DOHH2 (cell line): ENCODE results near the gene GFPT1.
"Not testable (repeated sequence)": the region's sequence is repeated elsewhere in the genome, so short reads cannot be mapped to it uniquely, and the experiment has no call there.

Experiments used
- H3F3A ChIP-seq: fragments of 200-600 bp; sonication (generic), shearing (Covaris generic); 2 replicates; pipeline ENCODE4 v1.6.0; 2016; ENCODE audit warnings: antibody characterized with exemption, mild to moderate bottlenecking; ENCODE audit not compliant: control insufficient read depth, insufficient read depth
- H3K27ac ChIP-seq: fragments of 200-600 bp; sonication (generic); 2 replicates; pipeline ENCODE4 v1.5.1; 2014; ENCODE audit warnings: low read depth, mild to moderate bottlenecking, low read length, moderate library complexity
- H3K27me3 ChIP-seq: fragments of 200-600 bp; sonication (generic); 2 replicates; pipeline ENCODE4 v1.6.1; 2014; ENCODE audit warnings: mild to moderate bottlenecking, low read length, mixed read lengths; ENCODE audit not compliant: control insufficient read depth
- H3K36me3 ChIP-seq: fragments of 200-600 bp; sonication (generic); 2 replicates; pipeline ENCODE4 v1.6.1; 2014; ENCODE audit warnings: mild to moderate bottlenecking, low read length, moderate library complexity, mixed read lengths; ENCODE audit not compliant: control insufficient read depth
- H3K4me1 ChIP-seq: fragments of 200-600 bp; sonication (generic); 2 replicates; pipeline ENCODE4 v1.6.1; 2014; ENCODE audit warnings: mild to moderate bottlenecking, low read length, mixed read lengths; ENCODE audit not compliant: control insufficient read depth
- H3K4me2 ChIP-seq: fragments of 200-600 bp; sonication (generic); 2 replicates; pipeline ENCODE4 v1.6.0; 2014; ENCODE audit warnings: mild to moderate bottlenecking, low read length, moderate library complexity
- H3K4me3 ChIP-seq: fragments of 200-600 bp; sonication (generic); 2 replicates; pipeline ENCODE4 v1.5.1; 2014; ENCODE audit warnings: mild to moderate bottlenecking, low read length, mixed read lengths
- H3K79me2 ChIP-seq: fragments of 200-600 bp; sonication (generic); 2 replicates; pipeline ENCODE4 v1.6.1; 2014; ENCODE audit warnings: mild to moderate bottlenecking, low read length, mixed read lengths; ENCODE audit not compliant: control insufficient read depth
- H3K9me2 ChIP-seq: fragments of 200-600 bp; sonication (generic); replicated peaks from 2 replicates; pipeline ENCODE4 v1.6.1; 2014; ENCODE audit warnings: mild to moderate bottlenecking, low read length, mixed read lengths; ENCODE audit not compliant: control insufficient read depth
- H3K9me3 ChIP-seq: fragments of 200-600 bp; sonication (generic); 2 replicates; pipeline ENCODE4 v1.6.1; 2014; ENCODE audit warnings: antibody characterized with exemption, low read length, mixed read lengths; ENCODE audit not compliant: control insufficient read depth, insufficient read depth
- H4K20me1 ChIP-seq: fragments of 200-600 bp; sonication (generic); 2 replicates; pipeline ENCODE4 v1.6.0; 2014; ENCODE audit warnings: low read depth, mild to moderate bottlenecking, antibody characterized with exemption, low read length, moderate library complexity; ENCODE audit not compliant: control insufficient read depth, insufficient read depth
- EZH2phosphoT487 ChIP-seq: fragments of 200-600 bp; sonication (generic); IDR thresholded peaks from 2 replicates; pipeline ENCODE4 v1.6.1; 2017; ENCODE audit warnings: borderline replicate concordance, mild to moderate bottlenecking, antibody characterized with exemption, low read length, moderate library complexity, mixed read lengths
- TF ChIP-seq, protein P1 (sequence below): fragments of 200-600 bp; sonication (generic); IDR thresholded peaks from one replicate; pipeline ENCODE4 v1.5.1; 2014; ENCODE audit warnings: antibody characterized with exemption, mild to moderate bottlenecking, low read depth, low read length; ENCODE audit not compliant: poor library complexity, severe bottlenecking

Gene GFPT1

DNA sequence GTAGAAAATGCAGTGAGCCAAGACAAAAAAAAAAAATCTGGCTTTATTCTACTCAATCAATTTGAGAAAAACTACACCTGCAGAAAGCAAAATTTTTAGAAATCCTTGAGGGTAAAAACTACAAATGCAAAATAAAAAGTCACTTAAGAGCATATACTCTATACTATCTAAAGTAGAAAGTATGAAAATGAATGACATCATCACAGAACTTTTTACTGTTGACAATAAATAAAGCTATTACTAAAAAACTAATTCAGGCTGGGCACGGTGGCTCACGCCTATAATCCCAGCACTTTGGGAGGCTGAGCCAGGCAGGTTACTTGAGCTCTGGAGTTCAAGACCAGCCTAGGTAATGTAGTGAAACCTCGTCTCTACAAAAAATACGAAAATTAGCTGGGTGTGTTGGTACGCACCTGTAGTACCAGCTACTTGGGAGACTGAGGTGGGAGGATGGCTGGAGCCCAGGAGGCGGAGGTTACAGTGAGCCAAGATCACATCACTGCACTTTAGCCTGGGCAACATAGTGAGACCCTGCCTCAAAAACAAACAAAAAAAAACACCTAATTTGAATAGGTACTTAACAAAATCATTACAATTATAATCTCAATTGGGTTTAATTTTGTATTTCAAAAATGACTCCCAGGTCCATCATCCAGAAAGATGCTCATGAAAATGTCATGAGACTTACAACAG is 42.6 kb upstream of the GFPT1 start:
- H3K9me3 ChIP-seq, result no peaks in the 10 kb centered on the region
- TF ChIP-seq, protein P1, sequence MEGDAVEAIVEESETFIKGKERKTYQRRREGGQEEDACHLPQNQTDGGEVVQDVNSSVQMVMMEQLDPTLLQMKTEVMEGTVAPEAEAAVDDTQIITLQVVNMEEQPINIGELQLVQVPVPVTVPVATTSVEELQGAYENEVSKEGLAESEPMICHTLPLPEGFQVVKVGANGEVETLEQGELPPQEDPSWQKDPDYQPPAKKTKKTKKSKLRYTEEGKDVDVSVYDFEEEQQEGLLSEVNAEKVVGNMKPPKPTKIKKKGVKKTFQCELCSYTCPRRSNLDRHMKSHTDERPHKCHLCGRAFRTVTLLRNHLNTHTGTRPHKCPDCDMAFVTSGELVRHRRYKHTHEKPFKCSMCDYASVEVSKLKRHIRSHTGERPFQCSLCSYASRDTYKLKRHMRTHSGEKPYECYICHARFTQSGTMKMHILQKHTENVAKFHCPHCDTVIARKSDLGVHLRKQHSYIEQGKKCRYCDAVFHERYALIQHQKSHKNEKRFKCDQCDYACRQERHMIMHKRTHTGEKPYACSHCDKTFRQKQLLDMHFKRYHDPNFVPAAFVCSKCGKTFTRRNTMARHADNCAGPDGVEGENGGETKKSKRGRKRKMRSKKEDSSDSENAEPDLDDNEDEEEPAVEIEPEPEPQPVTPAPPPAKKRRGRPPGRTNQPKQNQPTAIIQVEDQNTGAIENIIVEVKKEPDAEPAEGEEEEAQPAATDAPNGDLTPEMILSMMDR, result no peak
- TF ChIP-seq EZH2phosphoT487, result no peak
- H3K9me2 ChIP-seq, result no peaks in the 10 kb centered on the region
- no peaks in the 10 kb centered on the region for H4K20me1 ChIP-seq
- no peaks in the 10 kb centered on the region for H3F3A ChIP-seq
- H3K4me3 ChIP-seq, result no peak overlapping the region
- no peak overlapping the region for H3K4me2 ChIP-seq
- peaks cover 2% of the 10 kb centered on the region for H3K79me2 ChIP-seq
- H3K4me1 ChIP-seq, result peaks cover 2% of the 10 kb centered on the region
- peaks cover 14% of the 10 kb centered on the region for H3K36me3 ChIP-seq
- H3K27ac ChIP-seq, result no peak overlapping the region
- H3K27me3 ChIP-seq, result no peaks in the 10 kb centered on the region

DNA sequence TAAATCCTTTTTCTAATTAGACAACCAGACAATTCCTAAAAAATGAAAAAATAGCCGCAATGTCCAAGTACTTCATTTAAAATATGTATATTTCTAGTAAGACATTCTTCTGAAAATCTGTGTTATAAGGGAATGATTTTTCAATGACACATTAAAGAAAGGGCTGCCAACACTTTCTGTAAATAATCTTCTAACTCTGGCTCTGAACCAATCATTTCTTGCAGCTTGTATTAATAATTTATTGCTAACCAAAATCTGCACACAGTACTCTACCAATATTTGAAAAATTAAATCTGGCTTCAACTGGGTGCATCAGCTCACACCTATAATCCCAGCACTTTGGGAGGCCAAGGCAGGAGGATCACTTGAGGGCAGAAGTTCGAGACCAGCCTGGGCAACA is 42.0 kb upstream of the GFPT1 start:
- no peaks in the 10 kb centered on the region for H3K4me1 ChIP-seq
- TF ChIP-seq, protein P1, result no peak
- no peaks in the 10 kb centered on the region for H4K20me1 ChIP-seq
- no peaks in the 10 kb centered on the region for H3K9me3 ChIP-seq
- no peaks in the 10 kb centered on the region for H3K79me2 ChIP-seq
- H3K4me2 ChIP-seq, result no peak overlapping the region
- peaks cover 14% of the 10 kb centered on the region for H3K36me3 ChIP-seq
- H3K4me3 ChIP-seq, result no peak overlapping the region
- no peaks in the 10 kb centered on the region for H3F3A ChIP-seq
- no peaks in the 10 kb centered on the region for H3K9me2 ChIP-seq
- no peak overlapping the region for H3K27ac ChIP-seq
- no peaks in the 10 kb centered on the region for H3K27me3 ChIP-seq

DNA sequence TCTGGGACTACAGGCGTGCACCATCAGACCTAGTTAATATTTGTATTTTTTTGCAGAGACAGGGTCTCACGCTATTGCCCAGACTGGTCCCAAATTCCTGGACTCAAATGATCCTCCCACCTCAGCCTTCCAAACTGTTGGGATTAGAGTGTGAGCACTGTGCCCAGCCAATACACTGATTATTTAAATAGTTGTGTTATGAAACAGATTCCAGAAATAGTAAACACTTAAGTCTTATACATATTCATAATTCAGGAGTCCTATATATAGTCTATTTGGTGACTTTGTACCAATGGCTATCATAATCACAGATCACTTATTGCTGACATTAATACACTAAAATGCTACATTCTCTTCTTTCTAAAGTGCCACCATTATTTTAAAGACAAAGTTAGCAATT is 37.4 kb upstream of the GFPT1 start:
- H3K36me3 ChIP-seq, result peaks cover 5% of the 10 kb centered on the region
- no peak overlapping the region for H3K4me2 ChIP-seq
- no peak for TF ChIP-seq EZH2phosphoT487
- TF ChIP-seq, protein P1, result no peak
- H3K4me1 ChIP-seq, result no peaks in the 10 kb centered on the region
- no peaks in the 10 kb centered on the region for H3K79me2 ChIP-seq
- H3K9me2 ChIP-seq, result no peaks in the 10 kb centered on the region
- H4K20me1 ChIP-seq, result no peaks in the 10 kb centered on the region
- H3K4me3 ChIP-seq, result no peak overlapping the region
- H3K9me3 ChIP-seq, result no peaks in the 10 kb centered on the region
- H3K27ac ChIP-seq, result no peak overlapping the region
- no peaks in the 10 kb centered on the region for H3K27me3 ChIP-seq
- H3F3A ChIP-seq, result no peaks in the 10 kb centered on the region

- H3K9me2 ChIP-seq, result no peaks in the 10 kb centered on the region
- H3K36me3 ChIP-seq, result peaks cover 4% of the 10 kb centered on the region
- no peak overlapping the region for H3K4me3 ChIP-seq
- H4K20me1 ChIP-seq, result no peaks in the 10 kb centered on the region
- no peak overlapping the region for H3K4me2 ChIP-seq
- H3F3A ChIP-seq, result no peaks in the 10 kb centered on the region
- no peaks in the 10 kb centered on the region for H3K27me3 ChIP-seq
- H3K4me1 ChIP-seq, result no peaks in the 10 kb centered on the region
- H3K9me3 ChIP-seq, result no peaks in the 10 kb centered on the region
- TF ChIP-seq, protein P1, result no peak
- TF ChIP-seq EZH2phosphoT487, result no peak
- H3K27ac ChIP-seq, result no peak overlapping the region
- H3K79me2 ChIP-seq, result no peaks in the 10 kb centered on the region
These were observed 35.2 kb upstream of the GFPT1 start for GRCh38 chr2:69422198-69422597.

GRCh38 chr2:69419111-69419510 is 32.1 kb upstream of the GFPT1 start:
- H4K20me1 ChIP-seq, result not testable (repeated sequence)

More at GRCh38 chr2:69419111-69419510, 32.1 kb upstream of the GFPT1 start:
- H3K27me3 ChIP-seq, H3K9me2 ChIP-seq, H3F3A ChIP-seq, H3K79me2 ChIP-seq, H3K4me2 ChIP-seq, H3K4me3 ChIP-seq, H3K9me3 ChIP-seq, H3K36me3 ChIP-seq, H3K27ac ChIP-seq, H3K4me1 ChIP-seq: not testable (repeated sequence)
